ENCODE data around the gene BHLHE40. TPM values are rescaled to one million over a fixed set of nuclear protein-coding genes. Genes with fewer than 3 reads are reported as not detected.

Gene BHLHE40
- total RNA-seq, 3 donors from 2014 or later, result 40.2 to 45.5 (median 42.9) TPM

DNA sequence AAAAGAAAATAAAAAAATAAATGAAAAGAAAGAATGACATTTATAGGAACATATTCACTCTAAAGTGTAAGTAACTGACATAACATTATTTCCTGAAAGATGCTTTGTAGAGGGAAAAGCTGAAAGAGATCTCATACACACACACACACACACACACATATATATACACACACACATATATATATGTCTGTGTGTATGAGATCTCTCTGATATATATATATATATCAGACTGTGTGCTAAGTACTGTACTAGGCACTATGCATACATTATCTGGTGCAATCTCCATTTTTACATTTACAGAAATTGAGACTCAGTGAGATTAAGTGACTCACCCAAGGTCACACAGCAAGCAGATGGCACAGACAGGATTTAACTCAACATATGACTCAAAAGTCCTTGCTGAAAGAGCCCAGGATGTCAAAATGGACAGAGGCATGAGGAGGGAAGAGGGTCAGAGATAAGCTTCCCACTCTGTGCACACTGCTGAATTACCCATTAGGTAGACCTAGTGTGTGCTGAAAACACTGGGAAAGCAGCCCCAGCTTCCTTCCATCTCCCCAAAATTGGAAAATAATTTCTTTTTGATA lies 15.0 kb downstream of the BHLHE40 start:
- no peak for DNase-seq
- Histone ChIP-seq H3K4me1 (ENCODE audit: low read depth) (no peaks in the 10 kb centered on the region), H3K36me3 (ENCODE audit: low read depth) (no peaks in the 10 kb centered on the region), H3K4me3 (no peak overlapping the region), H3K9me3 (no peaks in the 10 kb centered on the region)
- no peak for TF ChIP-seq CTCF (IDR thresholded peaks at IDR 0.05)
- peak; percentile 16 for ATAC-seq
- intact Hi-C loops (cut with DNase I, micrococcal nuclease), result no loop called here

GRCh38 chr3:4994823-4995499 lies 15.7 kb downstream of the BHLHE40 start:
- peak in 2 of 3 donors; percentile 19 to 66 for DNase-seq
- Histone ChIP-seq H3K9me3 (no peaks in the 10 kb centered on the region), H3K36me3 (ENCODE audit: low read depth) (no peaks in the 10 kb centered on the region), H3K4me3 (no peak overlapping the region), H3K4me1 (ENCODE audit: low read depth) (no peaks in the 10 kb centered on the region)
- no peak for TF ChIP-seq CTCF (IDR thresholded peaks at IDR 0.05)
- intact Hi-C loops (cut with DNase I, micrococcal nuclease), result no loop called here
- peak; percentile 57 for ATAC-seq

DNA sequence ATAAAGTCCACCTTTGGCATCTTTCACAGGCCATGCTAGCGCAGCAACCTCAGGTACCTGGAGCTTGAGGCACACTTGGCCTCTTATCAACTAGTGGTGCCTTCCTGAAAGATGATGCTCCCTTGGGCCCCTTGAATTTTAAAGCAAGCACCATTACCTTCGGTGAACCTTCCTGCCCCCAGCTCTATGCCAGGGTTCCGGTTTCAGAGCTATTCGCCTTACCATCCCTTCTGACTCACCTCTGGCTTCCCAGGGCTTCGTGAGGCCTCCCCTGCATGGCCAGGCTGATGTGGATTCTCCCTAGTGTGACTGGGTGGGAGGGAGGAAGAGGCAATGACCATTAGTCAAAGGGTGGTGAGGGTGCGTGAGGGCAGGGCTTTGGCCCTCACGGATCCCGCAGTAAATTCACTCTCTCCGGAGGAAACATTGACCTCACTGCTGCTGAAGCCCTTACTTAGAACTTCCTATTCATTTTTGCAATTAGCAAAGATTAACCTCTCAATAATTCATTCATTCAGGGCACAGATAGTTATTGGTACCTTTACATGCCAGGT lies 16.3 kb downstream of the BHLHE40 start:
- no peaks in the 10 kb centered on the region for H3K9me3 ChIP-seq
- intact Hi-C loops (cut with DNase I, micrococcal nuclease), result no loop called here
- DNase-seq (peak in 1 of 3 donors; percentile 1), ATAC-seq (no peak)
- no peak for TF ChIP-seq CTCF (IDR thresholded peaks at IDR 0.05)
- H3K36me3 ChIP-seq (ENCODE audit: low read depth), result no peaks in the 10 kb centered on the region
- H3K4me1 ChIP-seq (ENCODE audit: low read depth), result no peaks in the 10 kb centered on the region
- H3K4me3 ChIP-seq, result no peak overlapping the region

DNA sequence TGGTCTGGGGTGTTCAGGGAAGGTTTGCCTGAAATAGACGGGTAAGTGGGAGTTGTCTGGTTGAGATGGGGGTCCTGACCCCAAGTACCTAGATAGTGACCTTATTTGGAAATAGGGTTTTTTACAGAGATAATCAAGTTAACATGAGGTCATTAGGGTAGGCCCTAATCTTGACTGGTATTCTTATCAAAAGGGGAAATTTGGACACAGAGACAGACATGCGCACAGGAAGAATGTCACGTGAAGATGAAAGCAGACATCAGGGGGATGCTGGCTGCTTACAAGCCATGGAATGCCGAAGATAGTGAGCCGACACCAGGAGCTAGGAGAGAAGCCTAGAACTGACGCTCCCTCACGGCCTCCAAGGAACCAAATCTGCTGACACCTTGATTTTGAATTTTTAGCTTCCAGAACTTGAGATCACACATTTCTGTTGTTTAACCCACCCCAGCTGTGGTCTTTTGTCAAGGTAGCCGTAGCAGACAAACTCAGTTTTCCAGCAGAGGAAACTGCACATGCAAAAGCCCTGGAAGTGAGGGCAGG lies 17.1 kb downstream of the BHLHE40 start:
- intact Hi-C loops (cut with DNase I, micrococcal nuclease), result no loop called here
- H3K4me1 ChIP-seq (ENCODE audit: low read depth), result no peaks in the 10 kb centered on the region
- no peaks in the 10 kb centered on the region for H3K36me3 ChIP-seq (ENCODE audit: low read depth)
- no peak overlapping the region for H3K4me3 ChIP-seq
- H3K9me3 ChIP-seq, result no peaks in the 10 kb centered on the region
- ATAC-seq (no peak), DNase-seq (peak in 1 of 3 donors; percentile 4)
- TF ChIP-seq CTCF (IDR thresholded peaks at IDR 0.05), result no peak

DNA sequence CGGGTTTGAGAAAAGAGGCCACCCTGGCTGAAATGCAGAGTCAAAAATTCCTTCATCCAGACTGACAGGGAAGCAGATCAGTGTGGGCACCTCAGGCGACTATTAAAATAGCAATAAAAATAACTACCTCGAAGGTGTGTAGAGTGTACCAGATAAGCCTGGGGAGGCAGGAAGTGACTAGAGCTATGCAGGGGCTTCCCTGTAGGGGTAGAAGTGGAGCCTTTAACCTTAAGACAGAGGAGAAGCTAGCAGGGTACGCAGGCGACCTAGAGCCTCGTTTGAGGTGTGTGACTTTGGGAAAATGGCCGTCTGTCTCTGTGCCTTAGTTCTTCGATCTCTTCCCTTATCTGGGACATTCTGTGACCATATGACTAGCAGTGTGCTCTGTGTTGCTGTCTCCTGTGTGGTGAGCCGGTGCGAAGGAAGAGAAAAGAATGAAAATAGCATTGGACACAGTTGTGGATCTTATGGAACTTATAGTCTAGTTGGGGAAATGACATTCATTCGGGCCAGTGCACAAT lies 17.6 kb downstream of the BHLHE40 start:
- Histone ChIP-seq H3K9me3 (no peaks in the 10 kb centered on the region), H3K4me1 (ENCODE audit: low read depth) (no peaks in the 10 kb centered on the region), H3K36me3 (ENCODE audit: low read depth) (no peaks in the 10 kb centered on the region), H3K4me3 (no peak overlapping the region)
- DNase-seq (peak in 1 of 3 donors; percentile 1), ATAC-seq (peak; percentile 70)
- no peak for TF ChIP-seq CTCF (IDR thresholded peaks at IDR 0.05)
- intact Hi-C loops (cut with DNase I, micrococcal nuclease), result no loop called here

Measured in mucosa of descending colon (tissue), 3 donors.